Measurements from ENCODE around the gene DPF3.

DPF3 gene

GRCh38 chr14:72739446-72740405 is 154.2 kb downstream of the DPF3 start:
- no peak for DNase-seq

- no peak for DNase-seq
Observed at GRCh38 chr14:72738161-72738611, 155.7 kb downstream of the DPF3 start.

- DNase-seq: no peak
Observed at GRCh38 chr14:72737560-72737943, 156.3 kb downstream of the DPF3 start.

GRCh38 chr14:72736786-72737559 is 156.9 kb downstream of the DPF3 start:
- no peak for DNase-seq

- no peak for DNase-seq
Observed at GRCh38 chr14:72736308-72736707, 157.6 kb downstream of the DPF3 start.

GRCh38 chr14:72732022-72732780 is 161.7 kb downstream of the DPF3 start:
- no peak for DNase-seq

GRCh38 chr14:72731252-72732020 is 162.5 kb downstream of the DPF3 start:
- no peak for DNase-seq

GRCh38 chr14:72730468-72730867 is 163.4 kb downstream of the DPF3 start:
- DNase-seq: no peak

GRCh38 chr14:72726444-72726843 is 167.5 kb downstream of the DPF3 start:
- no peak for DNase-seq

GRCh38 chr14:72723858-72724530 is 169.9 kb downstream of the DPF3 start:
- no peak for DNase-seq

- DNase-seq: no peak
Observed at GRCh38 chr14:72722201-72722785, 171.6 kb downstream of the DPF3 start.

GRCh38 chr14:72721083-72721482 is 172.8 kb downstream of the DPF3 start:
- no peak for DNase-seq

- DNase-seq: no peak
Observed at GRCh38 chr14:72717220-72717619, 176.7 kb downstream of the DPF3 start.

- no peak for DNase-seq
Observed at GRCh38 chr14:72716476-72716875, 177.4 kb downstream of the DPF3 start.

- no peak for DNase-seq
Observed at GRCh38 chr14:72715850-72716228, 178.1 kb downstream of the DPF3 start.

GRCh38 chr14:72715215-72715849 is 178.6 kb downstream of the DPF3 start:
- DNase-seq: no peak

GRCh38 chr14:72714871-72715214 is 179.1 kb downstream of the DPF3 start:
- no peak for DNase-seq

GRCh38 chr14:72714094-72714493 is 179.8 kb downstream of the DPF3 start:
- DNase-seq: peak; percentile 55

- no peak for DNase-seq
Observed at GRCh38 chr14:72711936-72712335, 182.0 kb downstream of the DPF3 start.

- no peak for DNase-seq
Observed at GRCh38 chr14:72709916-72710611, 183.8 kb downstream of the DPF3 start.

All from KG1 (cell line).